ENCODE results near the gene ARHGEF37.

- TF ChIP-seq, protein P1, sequence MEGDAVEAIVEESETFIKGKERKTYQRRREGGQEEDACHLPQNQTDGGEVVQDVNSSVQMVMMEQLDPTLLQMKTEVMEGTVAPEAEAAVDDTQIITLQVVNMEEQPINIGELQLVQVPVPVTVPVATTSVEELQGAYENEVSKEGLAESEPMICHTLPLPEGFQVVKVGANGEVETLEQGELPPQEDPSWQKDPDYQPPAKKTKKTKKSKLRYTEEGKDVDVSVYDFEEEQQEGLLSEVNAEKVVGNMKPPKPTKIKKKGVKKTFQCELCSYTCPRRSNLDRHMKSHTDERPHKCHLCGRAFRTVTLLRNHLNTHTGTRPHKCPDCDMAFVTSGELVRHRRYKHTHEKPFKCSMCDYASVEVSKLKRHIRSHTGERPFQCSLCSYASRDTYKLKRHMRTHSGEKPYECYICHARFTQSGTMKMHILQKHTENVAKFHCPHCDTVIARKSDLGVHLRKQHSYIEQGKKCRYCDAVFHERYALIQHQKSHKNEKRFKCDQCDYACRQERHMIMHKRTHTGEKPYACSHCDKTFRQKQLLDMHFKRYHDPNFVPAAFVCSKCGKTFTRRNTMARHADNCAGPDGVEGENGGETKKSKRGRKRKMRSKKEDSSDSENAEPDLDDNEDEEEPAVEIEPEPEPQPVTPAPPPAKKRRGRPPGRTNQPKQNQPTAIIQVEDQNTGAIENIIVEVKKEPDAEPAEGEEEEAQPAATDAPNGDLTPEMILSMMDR (IDR thresholded peaks at IDR 0.05): no peak
- TF ChIP-seq ZFX (IDR thresholded peaks at IDR 0.05; ENCODE audit: borderline replicate concordance): no peak
These were observed 77.0 kb downstream of the ARHGEF37 start for GRCh38 chr5:149658299-149658698.
